ENCODE results near the gene TRPC4. TPM values are rescaled to one million over a fixed set of nuclear protein-coding genes. Genes with fewer than 3 reads are reported as not detected.
A peak's percentile ranks its signal among the peaks of the same experiment; 100 is the strongest.
"Not testable (repeated sequence)": the region's sequence is repeated elsewhere in the genome, so short reads cannot be mapped to it uniquely, and the experiment has no call there.

TRPC4 gene
- total RNA-seq, 2 donors from 2014 or later, result not detected

DNA sequence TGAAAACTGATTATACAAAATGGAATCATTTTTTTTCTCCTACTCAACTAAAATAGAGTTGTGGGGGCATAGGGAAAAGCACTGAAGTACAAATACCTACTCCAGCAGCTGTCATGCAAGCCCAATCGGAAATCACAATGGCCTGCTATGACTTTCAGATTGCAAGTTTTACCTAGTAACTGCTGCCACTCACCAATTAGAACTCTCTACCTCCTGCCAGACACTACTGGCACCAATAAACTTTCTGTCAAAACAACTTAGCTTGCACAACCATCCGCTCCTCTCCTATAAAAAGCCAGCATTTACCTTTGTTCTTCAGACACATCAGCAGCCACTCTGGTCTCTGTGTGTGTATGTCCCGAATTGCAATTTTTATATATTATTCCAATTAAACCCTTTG is 9.3 kb upstream of the TRPC4 start:
- H3K27ac Mint-ChIP-seq, result no peak overlapping the region
- no peaks in the 10 kb centered on the region for H3K9me3 ChIP-seq (ENCODE audit: control insufficient read depth, low read length, poor library complexity, severe bottlenecking)
- H3K36me3 Mint-ChIP-seq (ENCODE audit: low read depth), result no peaks in the 10 kb centered on the region
- DNase-seq (no peak), ATAC-seq (no peak)
- H3K4me1 Mint-ChIP-seq, result no peaks in the 10 kb centered on the region
- H3K27me3 Mint-ChIP-seq, result no peaks in the 10 kb centered on the region
- H3K4me3 Mint-ChIP-seq, result no peak overlapping the region

DNA sequence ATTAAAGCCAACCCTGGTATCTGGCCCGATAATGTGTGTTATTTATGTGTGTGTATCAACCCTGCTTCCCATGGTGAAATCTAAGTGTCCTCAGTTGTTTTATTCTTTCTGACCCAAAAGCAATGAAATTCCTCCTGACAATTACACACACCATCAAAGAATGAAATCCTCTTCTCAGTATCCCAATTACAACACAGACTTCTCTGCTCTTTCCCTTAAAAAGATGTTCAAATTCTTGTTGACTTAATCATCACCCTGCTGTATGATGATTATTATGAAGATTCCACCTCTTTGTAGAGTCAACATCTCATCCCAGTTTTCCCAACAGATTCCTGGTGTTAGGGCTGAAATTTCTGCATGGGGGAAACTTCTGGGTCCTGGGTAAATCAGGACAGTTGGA is 8.9 kb upstream of the TRPC4 start:
- Mint-ChIP-seq H3K27ac (no peak overlapping the region), H3K27me3 (no peaks in the 10 kb centered on the region), H3K4me3 (no peak overlapping the region), H3K4me1 (no peaks in the 10 kb centered on the region), H3K36me3 (ENCODE audit: low read depth) (no peaks in the 10 kb centered on the region)
- ATAC-seq, result no peak
- no peak for DNase-seq
- H3K9me3 ChIP-seq (ENCODE audit: control insufficient read depth, low read length, poor library complexity, severe bottlenecking), result no peaks in the 10 kb centered on the region

DNA sequence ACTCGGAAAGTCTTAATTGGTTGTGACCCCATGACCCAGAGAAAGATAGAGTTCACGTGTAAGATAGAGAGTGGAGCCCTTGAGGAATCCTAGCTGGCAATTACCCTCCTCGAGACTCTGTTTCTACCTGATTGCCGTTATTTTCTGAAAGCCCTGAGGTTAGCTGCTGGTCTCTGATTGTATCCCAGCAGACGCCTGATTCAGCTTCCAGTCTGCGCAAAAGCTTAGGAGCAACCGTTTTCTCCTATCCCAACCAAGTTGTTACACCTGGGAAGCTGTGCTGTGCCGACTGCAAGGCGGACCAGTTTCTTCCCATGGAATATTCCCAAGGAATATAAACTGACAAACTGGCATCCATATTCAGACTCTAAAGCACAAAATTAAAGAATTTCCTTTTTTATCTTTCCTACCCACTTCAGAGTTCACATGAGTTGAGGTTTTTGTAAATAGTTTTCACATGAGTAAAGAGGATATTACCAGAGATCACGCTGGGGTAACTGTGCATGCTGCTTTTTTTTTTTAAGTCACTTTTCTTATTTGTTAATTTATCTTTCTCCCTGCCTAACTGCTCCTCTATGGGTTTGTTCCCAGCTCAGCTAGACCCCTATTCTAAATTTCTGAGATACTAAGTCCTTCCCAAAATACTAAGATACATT is 1.5 kb upstream of the TRPC4 start:
- no peaks in the 10 kb centered on the region for H3K9me3 ChIP-seq (ENCODE audit: control insufficient read depth, low read length, poor library complexity, severe bottlenecking)
- DNase-seq, result no peak
- Mint-ChIP-seq H3K4me1 (peaks cover 2% of the 10 kb centered on the region), H3K4me3 (no peak overlapping the region), H3K27me3 (peaks cover 29% of the 10 kb centered on the region), H3K36me3 (ENCODE audit: low read depth) (peaks cover 2% of the 10 kb centered on the region), H3K27ac (no peak overlapping the region)
- no peak for ATAC-seq

DNA sequence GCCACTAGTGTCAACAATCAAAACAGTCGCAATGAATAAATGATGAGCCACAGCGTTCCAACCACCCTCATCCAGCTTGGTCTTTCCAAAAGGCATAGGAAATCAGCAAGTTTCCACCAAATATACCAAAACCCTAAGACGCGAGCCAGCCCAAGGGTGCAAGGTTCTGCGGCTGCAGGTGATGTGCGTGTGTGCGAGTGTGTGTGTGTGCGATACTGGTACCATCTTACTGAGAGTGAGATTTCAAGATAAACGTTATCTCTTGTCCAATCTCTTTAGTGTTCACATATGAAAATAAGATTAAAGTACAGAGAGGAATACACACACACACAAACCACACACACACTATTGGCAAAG is 895 bp upstream of the TRPC4 start:
- H3K9me3 ChIP-seq (ENCODE audit: control insufficient read depth, low read length, poor library complexity, severe bottlenecking), result no peaks in the 10 kb centered on the region
- no peak for DNase-seq
- Mint-ChIP-seq H3K4me3 (peak overlapping the region; percentile 49), H3K27me3 (peaks cover 29% of the 10 kb centered on the region), H3K36me3 (ENCODE audit: low read depth) (peaks cover 2% of the 10 kb centered on the region), H3K4me1 (peaks cover 2% of the 10 kb centered on the region), H3K27ac (no peak overlapping the region)
- no peak for ATAC-seq

DNA sequence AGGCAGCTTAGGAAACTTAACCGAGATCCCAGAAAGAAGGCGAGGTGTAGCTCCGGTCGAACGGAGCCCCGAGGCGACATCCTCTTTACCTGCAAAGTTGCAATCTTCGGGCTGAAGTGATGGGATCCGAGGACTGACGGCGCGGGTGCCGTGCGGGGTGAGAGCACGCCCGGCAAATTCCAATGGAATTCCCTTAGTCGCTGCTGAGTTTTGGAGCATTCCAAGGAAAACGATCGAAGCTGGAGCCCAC is 141 bp downstream of the TRPC4 start:
- DNase-seq (no peak), ATAC-seq (no peak)
- H3K27ac Mint-ChIP-seq, result no peak overlapping the region
- no peaks in the 10 kb centered on the region for H3K9me3 ChIP-seq (ENCODE audit: control insufficient read depth, low read length, poor library complexity, severe bottlenecking)
- H3K4me1 Mint-ChIP-seq, result peaks cover 2% of the 10 kb centered on the region
- H3K27me3 Mint-ChIP-seq, result peaks cover 29% of the 10 kb centered on the region
- H3K36me3 Mint-ChIP-seq (ENCODE audit: low read depth), result peaks cover 2% of the 10 kb centered on the region
- no peak overlapping the region for H3K4me3 Mint-ChIP-seq

DNA sequence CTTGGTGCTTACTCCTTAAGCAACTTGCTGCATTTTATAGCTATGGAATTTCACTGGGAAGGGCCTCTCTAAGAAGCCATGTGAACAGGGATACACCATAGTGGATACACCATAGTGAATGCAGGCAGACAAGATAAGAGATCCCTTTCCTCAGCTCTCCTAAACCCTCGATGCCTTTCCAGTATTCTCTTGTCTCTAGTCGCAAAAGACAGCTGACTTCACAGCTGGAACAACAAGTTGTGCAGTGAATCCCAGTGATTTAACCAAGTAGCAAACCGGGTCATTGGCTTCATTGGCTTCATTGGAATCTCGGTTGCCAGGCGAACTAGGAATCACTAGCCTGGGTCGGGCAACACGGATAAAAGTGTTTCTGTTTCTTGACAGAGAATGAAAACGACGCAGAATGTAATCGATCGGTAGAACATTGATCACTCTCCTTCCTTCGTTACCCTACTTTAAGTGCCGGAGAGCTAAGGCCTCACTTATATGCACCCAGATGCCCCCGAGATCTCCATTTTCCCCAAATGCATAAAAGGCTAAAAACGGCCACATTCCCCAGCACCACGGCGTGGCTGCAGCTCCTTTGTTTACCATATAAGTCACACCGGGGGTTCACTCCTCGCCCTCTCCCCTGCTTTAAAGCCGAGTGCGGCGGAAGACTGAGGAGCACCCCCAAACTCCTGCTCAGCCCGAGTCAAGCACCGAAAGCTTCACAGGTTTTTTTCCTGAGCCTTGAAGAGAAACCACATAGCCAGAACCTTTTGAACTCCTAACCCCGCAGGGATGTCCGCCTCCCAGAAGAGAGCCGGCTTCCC is 674 bp downstream of the TRPC4 start:
- no peak overlapping the region for H3K27ac Mint-ChIP-seq
- ATAC-seq (no peak), DNase-seq (no peak)
- peaks cover 2% of the 10 kb centered on the region for H3K36me3 Mint-ChIP-seq (ENCODE audit: low read depth)
- H3K9me3 ChIP-seq (ENCODE audit: control insufficient read depth, low read length, poor library complexity, severe bottlenecking), result no peaks in the 10 kb centered on the region
- H3K4me1 Mint-ChIP-seq, result peaks cover 2% of the 10 kb centered on the region
- peaks cover 29% of the 10 kb centered on the region for H3K27me3 Mint-ChIP-seq
- H3K4me3 Mint-ChIP-seq, result peak overlapping the region; percentile 4

DNA sequence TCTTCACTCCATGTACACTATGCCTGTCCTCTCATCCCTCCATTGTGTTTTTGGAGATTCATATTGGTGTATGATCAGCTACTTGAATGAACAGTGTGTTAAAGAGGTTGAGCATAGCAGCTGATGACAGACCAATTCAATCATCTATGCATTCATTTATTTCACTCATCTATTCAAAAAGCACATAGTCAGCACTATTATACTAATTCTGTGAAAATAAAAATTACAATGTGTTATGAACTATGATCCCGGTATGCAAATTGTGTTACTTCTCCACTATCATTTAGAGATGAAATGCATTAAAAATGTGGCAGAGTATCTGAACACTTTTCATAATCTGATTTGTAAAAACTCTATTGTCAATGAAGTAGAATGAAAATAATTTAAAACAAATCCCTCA is 5.9 kb downstream of the TRPC4 start:
- ATAC-seq (no peak), DNase-seq (no peak)
- no peak overlapping the region for H3K27ac Mint-ChIP-seq
- H3K36me3 Mint-ChIP-seq (ENCODE audit: low read depth), result no peaks in the 10 kb centered on the region
- peaks cover 5% of the 10 kb centered on the region for H3K27me3 Mint-ChIP-seq
- H3K9me3 ChIP-seq (ENCODE audit: control insufficient read depth, low read length, poor library complexity, severe bottlenecking), result no peaks in the 10 kb centered on the region
- no peaks in the 10 kb centered on the region for H3K4me1 Mint-ChIP-seq
- H3K4me3 Mint-ChIP-seq, result no peak overlapping the region

DNA sequence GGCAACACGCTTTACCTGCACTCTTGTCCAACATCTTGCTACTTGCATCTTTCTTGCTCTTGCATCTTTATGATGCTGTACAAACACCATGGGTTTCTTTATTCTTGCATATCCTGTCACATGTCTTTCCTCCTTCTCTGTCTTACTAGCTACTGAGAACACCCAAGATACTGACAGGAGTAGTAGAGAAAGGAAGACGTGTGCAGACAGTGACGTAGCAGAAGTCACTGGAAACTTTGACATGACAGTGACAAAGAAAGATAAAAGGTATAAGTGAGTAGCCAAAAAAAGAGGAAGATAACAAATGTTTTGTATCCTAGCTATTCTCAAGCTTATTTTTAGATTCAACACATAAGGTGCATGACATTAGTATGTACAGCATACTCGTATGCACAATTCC is 34.2 kb downstream of the TRPC4 start:
- no peak overlapping the region for H3K4me3 Mint-ChIP-seq
- no peak overlapping the region for H3K27ac Mint-ChIP-seq
- H3K27me3 Mint-ChIP-seq, result no peaks in the 10 kb centered on the region
- DNase-seq (no peak), ATAC-seq (no peak)
- H3K9me3 ChIP-seq (ENCODE audit: control insufficient read depth, low read length, poor library complexity, severe bottlenecking), result no peaks in the 10 kb centered on the region
- H3K36me3 Mint-ChIP-seq (ENCODE audit: low read depth), result no peaks in the 10 kb centered on the region
- H3K4me1 Mint-ChIP-seq, result no peaks in the 10 kb centered on the region

DNA sequence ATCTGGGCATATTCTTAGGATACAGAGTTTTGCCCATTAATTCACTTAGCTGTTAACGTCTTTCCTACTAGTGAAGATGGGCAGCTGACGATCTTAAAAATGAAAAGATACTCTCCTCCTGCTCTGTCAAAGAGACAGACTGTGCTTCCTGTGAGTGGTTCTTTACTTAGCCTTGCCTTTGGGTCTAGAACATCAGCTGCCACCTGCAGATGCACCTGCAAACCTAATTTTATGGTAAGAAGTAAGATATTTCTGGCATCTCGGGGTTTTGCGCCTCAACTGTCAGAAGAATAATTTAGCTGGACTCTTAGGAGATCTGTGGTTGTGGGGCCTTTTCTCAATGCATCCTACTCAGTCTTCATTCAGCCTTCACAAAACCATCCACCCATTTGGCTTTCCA is 36.2 kb downstream of the TRPC4 start:
- H3K4me1 Mint-ChIP-seq, result no peaks in the 10 kb centered on the region
- no peaks in the 10 kb centered on the region for H3K27me3 Mint-ChIP-seq
- no peaks in the 10 kb centered on the region for H3K9me3 ChIP-seq (ENCODE audit: control insufficient read depth, low read length, poor library complexity, severe bottlenecking)
- ATAC-seq, result no peak
- H3K4me3 Mint-ChIP-seq, result no peak overlapping the region
- H3K27ac Mint-ChIP-seq, result no peak overlapping the region
- no peaks in the 10 kb centered on the region for H3K36me3 Mint-ChIP-seq (ENCODE audit: low read depth)
- DNase-seq, result no peak

DNA sequence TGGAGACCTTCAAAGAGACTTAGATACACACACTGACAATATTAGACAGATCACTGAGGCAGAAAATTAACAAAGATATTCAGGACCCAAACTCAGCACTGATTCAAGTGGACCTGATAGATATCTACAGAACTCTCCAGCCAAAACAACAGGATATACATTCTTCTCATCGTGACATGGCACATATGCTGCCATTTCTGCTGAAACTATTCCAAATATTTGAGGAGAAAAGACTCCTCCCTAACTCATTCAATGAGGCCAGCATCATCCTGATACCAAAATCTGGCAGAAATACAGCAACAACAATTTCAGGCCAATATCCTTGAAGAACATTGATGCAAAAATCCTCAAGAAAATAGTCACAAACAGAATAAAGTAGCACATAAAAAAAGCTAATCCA is 53.3 kb downstream of the TRPC4 start:
- H3K9me3 ChIP-seq (ENCODE audit: control insufficient read depth, low read length, poor library complexity, severe bottlenecking), result no peaks in the 10 kb centered on the region
- DNase-seq, result no peak
- no peaks in the 10 kb centered on the region for H3K36me3 Mint-ChIP-seq (ENCODE audit: low read depth)
- H3K4me1 Mint-ChIP-seq, result no peaks in the 10 kb centered on the region
- H3K27ac Mint-ChIP-seq, result no peak overlapping the region
- no peak for ATAC-seq
- no peak overlapping the region for H3K4me3 Mint-ChIP-seq
- H3K27me3 Mint-ChIP-seq, result no peaks in the 10 kb centered on the region

DNA sequence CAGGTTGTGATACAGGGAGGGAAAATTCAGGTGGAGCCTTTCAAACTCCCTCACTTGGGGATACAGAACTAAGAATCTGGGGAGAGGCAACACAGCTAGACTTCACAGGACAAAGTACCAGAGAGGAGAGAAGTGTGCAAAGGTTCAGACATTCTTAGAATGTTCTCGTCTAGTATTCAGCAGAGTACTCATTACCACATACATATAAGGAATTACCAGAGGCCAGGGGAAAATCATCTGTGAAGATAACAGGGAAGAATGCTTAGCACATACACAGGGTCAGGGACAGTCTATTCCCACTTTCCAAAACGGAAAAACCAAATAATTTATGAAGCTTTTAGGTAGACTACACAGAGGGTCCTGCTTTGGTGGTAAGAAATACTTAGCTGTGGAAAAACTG is 58.1 kb downstream of the TRPC4 start:
- Mint-ChIP-seq H3K27ac (no peak overlapping the region), H3K27me3 (no peaks in the 10 kb centered on the region), H3K4me3 (no peak overlapping the region), H3K4me1 (no peaks in the 10 kb centered on the region), H3K36me3 (ENCODE audit: low read depth) (no peaks in the 10 kb centered on the region)
- ATAC-seq, result no peak
- DNase-seq, result no peak
- H3K9me3 ChIP-seq (ENCODE audit: control insufficient read depth, low read length, poor library complexity, severe bottlenecking), result no peaks in the 10 kb centered on the region

DNA sequence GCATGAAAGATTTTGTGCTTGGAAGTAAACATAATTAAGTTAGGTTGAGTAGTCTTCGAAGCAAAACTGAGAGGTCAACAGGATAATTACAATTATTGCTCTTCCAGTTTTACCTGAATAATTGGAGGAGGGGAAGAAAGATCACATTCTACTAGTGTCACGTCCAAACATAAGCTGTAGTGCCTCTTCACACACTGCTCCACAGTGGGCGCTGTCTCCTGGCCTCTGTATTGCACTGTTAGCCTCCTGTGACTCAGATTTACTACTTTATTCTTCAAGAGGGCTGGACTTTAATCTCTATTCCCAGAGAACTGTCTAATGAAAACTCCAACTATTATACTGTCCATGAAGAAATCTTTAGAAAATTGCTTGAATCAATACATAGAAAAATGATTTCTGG is 62.9 kb downstream of the TRPC4 start:
- H3K4me3 Mint-ChIP-seq, result no peak overlapping the region
- H3K9me3 ChIP-seq (ENCODE audit: control insufficient read depth, low read length, poor library complexity, severe bottlenecking), result no peaks in the 10 kb centered on the region
- DNase-seq, result no peak
- no peaks in the 10 kb centered on the region for H3K36me3 Mint-ChIP-seq (ENCODE audit: low read depth)
- no peaks in the 10 kb centered on the region for H3K4me1 Mint-ChIP-seq
- no peak overlapping the region for H3K27ac Mint-ChIP-seq
- ATAC-seq, result no peak
- H3K27me3 Mint-ChIP-seq, result no peaks in the 10 kb centered on the region

DNA sequence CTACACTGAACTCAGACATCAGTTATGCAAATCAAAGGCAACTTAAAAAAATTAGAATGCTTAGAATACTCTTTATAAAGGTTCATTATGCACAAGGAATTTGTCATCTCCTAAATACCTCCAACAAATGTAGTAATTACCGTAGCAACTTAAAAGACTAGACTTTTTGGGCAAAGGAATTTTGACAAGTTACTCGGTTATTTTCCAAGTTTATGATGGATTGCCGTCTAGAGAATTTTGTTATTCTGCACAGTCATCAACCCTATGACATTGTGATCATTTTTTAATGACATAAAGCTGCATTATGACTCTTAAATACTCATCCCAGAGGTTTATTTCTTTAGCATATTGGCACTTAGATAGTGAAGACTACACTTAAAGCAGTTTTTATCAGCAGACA is 71.9 kb downstream of the TRPC4 start:
- H3K4me1 Mint-ChIP-seq, result no peaks in the 10 kb centered on the region

DNA sequence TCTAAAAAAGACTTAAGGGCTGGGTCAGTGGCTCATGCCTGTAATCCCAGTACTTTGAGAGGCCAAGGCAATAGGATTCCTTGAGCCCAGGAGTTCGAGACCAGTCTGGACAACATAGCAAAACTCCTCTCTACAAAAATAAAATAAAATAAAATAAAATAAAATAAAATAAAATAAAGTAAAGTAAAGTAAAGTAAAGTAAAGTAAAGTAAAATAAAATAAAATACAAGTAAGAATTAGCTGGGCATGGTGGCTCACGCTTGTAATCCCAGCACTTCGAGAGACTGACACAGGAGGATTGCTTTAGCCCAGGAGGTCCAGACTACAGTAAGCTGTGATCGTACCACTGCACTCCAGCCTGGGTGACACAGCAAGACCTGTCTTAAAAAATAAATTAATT is 72.8 kb downstream of the TRPC4 start:
- H3K4me3 Mint-ChIP-seq; H3K9me3 ChIP-seq (ENCODE audit: control insufficient read depth, low read length, poor library complexity, severe bottlenecking); DNase-seq; H3K4me1 Mint-ChIP-seq; H3K36me3 Mint-ChIP-seq (ENCODE audit: low read depth); H3K27me3 Mint-ChIP-seq; H3K27ac Mint-ChIP-seq; ATAC-seq: not testable (repeated sequence)

More for the DNA sequence above, 71.9 kb downstream of the TRPC4 start:
- Mint-ChIP-seq H3K27ac (no peak overlapping the region), H3K36me3 (ENCODE audit: low read depth) (no peaks in the 10 kb centered on the region), H3K4me3 (no peak overlapping the region), H3K27me3 (no peaks in the 10 kb centered on the region)
- DNase-seq, result no peak
- ATAC-seq, result no peak
- no peaks in the 10 kb centered on the region for H3K9me3 ChIP-seq (ENCODE audit: control insufficient read depth, low read length, poor library complexity, severe bottlenecking)
